Measurements from ENCODE around the gene TRMT10B. TPM values are rescaled to one million over a fixed set of nuclear protein-coding genes. Genes with fewer than 3 reads are reported as not detected.

The TRMT10B gene
- total RNA-seq, 1 experiment from 2014 or later: 5.7 TPM

- Histone ChIP-seq H3K9ac (ENCODE audit: extremely low read depth, insufficient read length, low read length) (no peak overlapping the region), H3K14ac (ENCODE audit: insufficient read depth, low read length) (no peak overlapping the region), H2BK15ac (ENCODE audit: low read depth, low read length) (no peak overlapping the region), H3K27ac (ENCODE audit: insufficient read length, low read depth, low read length) (no peak overlapping the region), H2BK5ac (ENCODE audit: insufficient read length, low read length) (no peak overlapping the region), H3K56ac (ENCODE audit: insufficient read length, low read depth, low read length) (no peak overlapping the region), H3K4ac (ENCODE audit: low read depth, low read length) (no peak overlapping the region), H2BK20ac (ENCODE audit: low read depth, low read length, poor library complexity, severe bottlenecking) (no peak overlapping the region), H2BK120ac (ENCODE audit: low read depth, low read length, poor library complexity, severe bottlenecking) (no peak overlapping the region), H2AFZ (ENCODE audit: low read length) (no peak overlapping the region), H2AK5ac (ENCODE audit: insufficient read length, low read length) (no peak overlapping the region), H3K9me3 (ENCODE audit: control insufficient read depth, low read depth, low read length) (no peaks in the 10 kb centered on the region), H3K23me2 (ENCODE audit: insufficient read length, low read depth, low read length, poor library complexity, severe bottlenecking) (no peaks in the 10 kb centered on the region), H3T11ph (ENCODE audit: low read length) (no peak overlapping the region), H2BK12ac (ENCODE audit: insufficient read length, low read depth, low read length) (no peak overlapping the region), H4K20me1 (ENCODE audit: control insufficient read depth, insufficient read depth, insufficient read length) (no peaks in the 10 kb centered on the region), H3K18ac (ENCODE audit: insufficient read length, low read depth, low read length) (no peak overlapping the region), H3K79me1 (ENCODE audit: insufficient read depth, low read depth, low read length, poor library complexity, severe bottlenecking) (peaks cover 2% of the 10 kb centered on the region), H3K79me2 (ENCODE audit: insufficient read depth, low read length) (no peaks in the 10 kb centered on the region), H4K91ac (ENCODE audit: insufficient read length, low read depth, low read length) (no peak overlapping the region), H3K4me1 (ENCODE audit: insufficient read depth, low read length) (no peaks in the 10 kb centered on the region), H3K27me3 (ENCODE audit: insufficient read depth, low read length) (no peaks in the 10 kb centered on the region), H4K5ac (ENCODE audit: insufficient read length, low read depth, low read length) (no peak overlapping the region), H3K4me2 (ENCODE audit: insufficient read depth, insufficient read length, low read length) (no peak overlapping the region), H3K23ac (ENCODE audit: insufficient read length, low read depth, low read length) (no peak overlapping the region), H4K8ac (replicated peaks; ENCODE audit: insufficient read length, low read depth, low read length) (no peak overlapping the region)
- H3K9me3 Mint-ChIP-seq: no peaks in the 10 kb centered on the region
- no peaks in the 10 kb centered on the region; a peak in 1 of 7 replicates for H3K36me3 Mint-ChIP-seq (ENCODE audit: insufficient read depth in 1 of 3, low read depth in 3 of 3)
- DNase-seq: no peak
- TF ChIP-seq CTCF (conservative IDR thresholded peaks at IDR 0.05): no peak
- no peaks in the 10 kb centered on the region for H3K4me1 Mint-ChIP-seq
- H3K4me3 Mint-ChIP-seq: no peak overlapping the region
- H3K27ac Mint-ChIP-seq: no peak overlapping the region
- WGBS (ENCODE audit: extremely low coverage, insufficient read length, low lambda C conversion rate): no CpG with 5 or more reads among the region's 5 CpGs
- no peaks in the 10 kb centered on the region for H3K27me3 Mint-ChIP-seq (ENCODE audit: low read depth)
These were observed 59.3 kb downstream of the TRMT10B start for GRCh38 chr9:37812773-37813379.
